Measurements from ENCODE around the gene MLC1.

- TF ChIP-seq MZF1 (tag by site-specific recombination; IDR thresholded peaks at IDR 0.05; ENCODE audit: borderline replicate concordance) (no peak), ZBTB49 (tag by site-specific recombination; IDR thresholded peaks at IDR 0.05; ENCODE audit: low read depth) (no peak), REST (tag by site-specific recombination; IDR thresholded peaks at IDR 0.05) (no peak), GFI1B (tag by site-specific recombination; IDR thresholded peaks at IDR 0.05) (no peak), KLF8 (tag by site-specific recombination; IDR thresholded peaks at IDR 0.05) (no peak), YY1 (tag by site-specific recombination; IDR thresholded peaks at IDR 0.05) (no peak), CTCF (tag by site-specific recombination; IDR thresholded peaks at IDR 0.05) (no peak), ZNF747 (tag by site-specific recombination; IDR thresholded peaks at IDR 0.05) (no peak), ZNF114 (tag by site-specific recombination; IDR thresholded peaks at IDR 0.05) (no peak), ZNF211 (tag by site-specific recombination; IDR thresholded peaks at IDR 0.05; ENCODE audit: low read depth) (no peak), ZBTB26 (tag by site-specific recombination; optimal IDR thresholded peaks at IDR 0.05) (no peak), REPIN1 (tag by site-specific recombination; IDR thresholded peaks at IDR 0.05; ENCODE audit: low read depth) (no peak), ATF2 (tag by site-specific recombination; IDR thresholded peaks at IDR 0.05; ENCODE audit: low read depth) (no peak), ZNF404 (tag by site-specific recombination; IDR thresholded peaks at IDR 0.05) (no peak)
These were observed 5.2 kb downstream of the MLC1 start for GRCh38 chr22:50080077-50080465.

All from HEK293 (cell line).